Sciatic nerve (tissue), 2 donors: ENCODE data around the gene SDK2. TPM values are rescaled to one million over a fixed set of nuclear protein-coding genes. Genes with fewer than 3 reads are reported as not detected.
"Not testable (repeated sequence)": the region's sequence is repeated elsewhere in the genome, so short reads cannot be mapped to it uniquely, and the experiment has no call there.

Source experiments
- ATAC-seq: fragments of 200-7000 bp; cut with Tn5 transposase; one replicate; pipeline ENCODE4 v1.9.1; 2020; ENCODE audit warnings: mild to moderate bottlenecking, moderate library complexity
- DNase-seq: peaks from one replicate; pipeline ENCODE4 v3.0.0-alpha.2; 2020; ENCODE audit warnings: low spot score
- intact Hi-C: fragments of 100-400 bp; cut with DNase I; formaldehyde crosslinking; loops from one replicate; pipeline ENCODE4 v1.14.2; 2022
- total RNA-seq: library from RNA; stranded (reverse); fragmentation: NEBNext Ultra II Directional; extraction: Animal tissue kit (Norgen Biotek cat#: 25700); gene quantifications from one replicate; pipeline ENCODE4 v1.2.1, GENCODE V29; 2021
- donor health status: DM: no; HTN: no; CAD: no.
- donor health status: DM: no; HTN: no; CAD: no.

Gene SDK2
- total RNA-seq, 1 donor from 2014 or later = 10.8 TPM

DNA sequence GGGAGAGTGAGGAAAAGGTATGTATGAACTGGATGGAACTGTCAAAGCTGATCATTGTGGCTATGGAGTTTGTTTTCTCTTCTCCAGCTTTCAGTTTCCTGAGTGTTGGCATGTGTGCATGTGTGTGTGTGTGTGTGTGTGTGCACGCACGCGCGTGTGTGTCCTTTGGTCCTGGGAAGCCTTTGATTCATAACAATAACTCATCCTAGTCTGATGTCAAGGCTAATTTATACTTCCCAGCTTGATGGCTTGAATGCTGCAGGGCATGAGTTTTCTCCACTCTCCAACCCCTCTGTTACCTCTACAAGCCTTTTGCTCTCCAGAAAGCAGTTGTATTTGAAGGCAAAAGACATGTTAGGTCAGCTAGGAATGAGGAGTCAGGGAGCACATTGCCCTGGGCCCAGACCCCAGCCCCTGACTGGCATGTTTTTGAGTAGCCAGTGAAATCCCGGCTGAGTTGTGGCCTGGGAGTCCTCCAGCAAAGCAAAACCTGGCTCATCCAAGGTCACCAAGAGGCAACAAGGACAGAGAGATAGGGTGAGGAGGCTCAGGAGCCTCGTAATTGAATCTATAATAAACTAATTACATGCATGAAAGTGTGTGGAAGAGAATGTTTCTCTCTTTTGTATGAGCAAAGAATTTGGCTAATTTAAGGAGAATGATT lies 323.5 kb downstream of the SDK2 start:
- no peak for DNase-seq
- intact Hi-C loops = no loop called here
- no peak for ATAC-seq

DNA sequence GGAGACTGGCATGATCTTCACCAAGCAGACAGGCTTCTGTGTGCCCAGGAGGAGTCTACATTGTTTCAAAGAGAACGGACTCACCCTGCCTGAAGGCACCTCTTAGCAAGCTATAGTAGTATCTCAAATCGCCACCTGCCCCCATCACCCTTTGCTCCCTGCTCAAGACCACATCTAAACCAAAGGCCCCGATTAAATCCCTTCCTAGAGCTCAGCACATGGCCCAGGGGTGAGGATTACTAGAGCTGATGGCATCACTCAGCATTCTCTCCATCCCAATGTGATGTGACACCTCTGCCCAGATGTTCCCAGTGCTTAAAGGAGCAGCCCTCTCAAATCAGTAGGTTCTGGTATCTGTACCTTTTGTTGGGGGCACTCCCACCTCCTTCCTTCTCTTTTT lies 324.5 kb downstream of the SDK2 start:
- DNase-seq = no peak
- ATAC-seq = no peak
- intact Hi-C loops = no loop called here

DNA sequence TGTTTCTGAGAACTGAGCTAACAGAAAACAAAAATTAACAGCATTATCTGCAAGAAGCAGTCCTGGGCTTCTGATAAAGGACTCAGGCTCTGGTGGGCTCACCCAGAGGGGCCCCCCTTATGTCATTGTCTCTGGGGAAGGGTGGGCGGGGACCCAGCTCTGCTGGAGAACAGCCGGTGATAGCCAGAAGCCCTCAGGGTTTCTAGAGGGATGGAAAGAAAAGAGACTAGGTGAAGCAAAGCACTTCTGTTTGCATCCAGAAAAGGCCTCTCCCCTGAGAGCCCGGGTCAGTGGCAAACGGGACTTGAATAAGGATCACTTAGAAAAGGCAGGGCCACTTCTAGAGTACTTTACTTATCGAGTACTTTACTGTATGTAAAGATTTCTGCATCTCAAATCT lies 325.4 kb downstream of the SDK2 start:
- ATAC-seq (no peak), DNase-seq (no peak)
- intact Hi-C loops = no loop called here

DNA sequence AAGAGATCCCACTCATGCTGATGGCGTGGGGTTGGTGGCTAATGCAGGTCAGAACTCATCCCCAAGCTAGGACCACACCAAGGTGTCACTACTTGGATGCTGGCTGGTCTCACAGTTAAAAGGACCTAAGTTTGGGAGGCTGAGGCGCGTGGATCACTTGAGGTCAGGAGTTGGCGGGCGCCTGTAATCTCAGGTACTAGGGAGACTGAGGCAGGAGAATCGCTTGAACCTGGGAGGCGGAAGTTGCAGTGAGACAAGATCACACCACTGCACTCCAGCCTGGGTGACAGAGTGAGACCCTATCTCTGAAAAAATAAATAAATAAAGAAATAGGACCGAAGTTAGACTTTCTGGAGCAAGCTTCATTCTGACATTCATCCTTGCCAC lies 325.8 kb downstream of the SDK2 start:
- ATAC-seq = no peak
- intact Hi-C loops = no loop called here
- DNase-seq = no peak

DNA sequence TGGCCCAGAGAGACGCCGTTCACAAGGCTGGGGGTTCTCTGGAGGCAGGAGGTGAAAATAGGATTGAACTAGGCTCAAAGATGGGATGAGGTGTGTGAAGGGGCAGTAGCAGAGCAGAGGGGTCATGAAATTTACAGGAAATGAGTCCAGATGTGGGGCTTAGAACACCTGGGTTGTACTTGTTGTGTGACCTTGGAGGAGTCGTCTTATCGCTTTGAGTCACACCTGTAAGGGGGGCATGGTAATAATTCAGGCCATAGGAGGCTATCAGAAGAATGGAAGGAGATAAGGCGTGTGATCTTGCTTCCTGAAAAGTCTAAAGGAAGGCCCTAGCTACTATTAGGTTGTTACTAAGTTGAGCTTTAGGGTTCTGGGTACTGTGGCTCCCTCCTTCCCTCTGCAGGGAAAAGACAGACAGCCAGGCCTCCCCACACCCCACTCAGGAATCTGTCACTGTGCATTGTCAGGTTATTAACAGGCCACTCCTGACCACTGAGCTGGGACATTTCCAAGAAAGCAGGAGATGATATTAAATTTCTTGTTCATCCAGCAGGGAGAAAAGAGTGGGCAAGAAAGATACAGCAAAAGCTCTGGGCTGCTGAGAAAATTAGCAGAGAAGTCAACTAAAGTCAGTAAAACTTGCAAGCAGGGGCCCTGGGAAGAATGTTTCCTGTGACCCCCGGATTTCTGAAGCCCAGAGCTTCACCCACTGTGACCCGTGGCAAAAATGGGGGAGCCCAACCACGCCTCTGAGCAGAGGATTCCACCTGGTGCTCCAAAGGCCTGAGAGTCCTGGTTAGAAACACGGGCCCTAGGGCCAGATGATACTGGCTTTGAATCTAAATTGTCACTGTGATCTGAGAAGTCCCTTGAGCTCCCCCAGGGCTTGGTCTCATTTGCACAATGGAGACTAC lies 326.5 kb downstream of the SDK2 start:
- no peak for DNase-seq
- intact Hi-C loops = no loop called here
- ATAC-seq = no peak

DNA sequence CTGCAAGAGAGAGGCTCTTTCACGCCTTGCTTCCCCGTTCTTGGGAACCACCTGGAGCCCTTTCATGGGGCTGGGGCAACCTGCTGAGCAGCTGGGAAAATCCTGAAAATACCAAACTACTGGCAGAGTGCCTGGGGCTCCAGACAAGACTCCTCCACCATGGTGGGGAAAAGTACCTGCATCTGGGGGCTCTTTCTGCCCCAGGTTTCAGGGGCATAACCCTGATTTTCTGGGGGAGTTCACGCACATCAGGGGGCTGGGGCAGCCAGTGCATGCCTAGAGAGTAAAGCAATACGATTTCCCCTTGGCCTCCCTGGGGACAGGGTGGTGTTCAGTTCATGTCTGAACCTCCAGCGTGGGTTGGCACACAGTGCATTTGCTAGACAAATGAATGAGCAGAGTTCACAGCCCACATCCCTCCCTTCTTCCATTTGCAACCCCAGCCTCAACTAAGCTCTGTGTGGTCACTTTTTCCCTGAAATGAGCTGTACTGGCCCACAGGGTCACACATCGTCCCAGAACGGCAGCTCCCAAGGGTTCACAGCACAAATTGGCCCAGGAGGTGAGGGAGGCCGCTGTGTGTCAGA lies 327.2 kb downstream of the SDK2 start:
- DNase-seq (no peak), ATAC-seq (peak; percentile 26)
- intact Hi-C loops = no loop called here

DNA sequence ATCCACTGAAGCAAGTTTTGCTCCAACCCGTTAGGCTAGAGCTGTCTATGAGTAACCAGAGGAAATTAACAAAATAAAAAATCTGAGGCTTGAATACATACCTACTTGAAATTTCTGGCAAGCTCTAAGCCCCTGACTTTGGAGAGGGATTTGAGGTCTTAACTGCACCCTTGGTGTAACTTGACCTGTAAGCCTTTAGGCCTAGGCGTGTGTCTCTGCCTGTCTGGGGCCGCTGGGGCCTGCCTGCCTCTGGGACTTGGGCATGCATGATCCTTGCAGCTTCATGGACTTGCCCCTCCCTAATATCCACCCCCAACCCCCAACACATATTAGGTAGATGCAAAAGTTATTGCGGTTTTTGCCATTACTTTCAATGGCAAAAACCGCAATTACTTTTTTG lies 328.8 kb downstream of the SDK2 start:
- no peak for ATAC-seq
- intact Hi-C loops = no loop called here
- DNase-seq = no peak

DNA sequence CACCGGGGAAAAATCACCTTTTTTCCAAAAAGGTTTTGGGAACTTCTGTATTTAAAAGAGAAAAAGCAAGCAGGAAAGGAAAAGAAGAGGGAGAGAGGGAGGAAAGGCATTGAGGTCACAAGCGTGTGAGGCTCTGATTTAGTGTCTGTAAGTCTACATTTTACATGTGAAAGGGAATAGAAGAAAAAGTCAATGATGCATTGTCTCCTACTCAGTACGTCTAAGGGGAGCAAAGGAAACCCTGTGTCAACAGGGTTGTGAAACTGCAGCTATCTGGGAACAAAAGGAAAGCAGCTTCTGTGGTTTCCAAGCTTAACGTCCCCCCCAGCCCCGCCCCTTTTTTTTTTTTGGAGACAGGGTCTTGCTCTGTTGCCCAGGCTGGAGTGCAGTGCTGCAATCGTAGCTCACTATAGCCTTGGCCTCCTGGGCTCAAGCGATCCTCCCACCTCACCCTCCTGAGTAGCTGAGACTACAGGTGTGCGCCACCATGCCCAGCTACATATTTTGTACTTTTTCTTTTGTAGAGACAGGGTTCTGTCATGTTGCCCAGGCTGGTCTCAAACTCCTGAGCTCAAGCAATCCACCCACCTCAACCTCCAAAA lies 330.6 kb downstream of the SDK2 start:
- ATAC-seq (no peak), DNase-seq (no peak)
- intact Hi-C loops = no loop called here

DNA sequence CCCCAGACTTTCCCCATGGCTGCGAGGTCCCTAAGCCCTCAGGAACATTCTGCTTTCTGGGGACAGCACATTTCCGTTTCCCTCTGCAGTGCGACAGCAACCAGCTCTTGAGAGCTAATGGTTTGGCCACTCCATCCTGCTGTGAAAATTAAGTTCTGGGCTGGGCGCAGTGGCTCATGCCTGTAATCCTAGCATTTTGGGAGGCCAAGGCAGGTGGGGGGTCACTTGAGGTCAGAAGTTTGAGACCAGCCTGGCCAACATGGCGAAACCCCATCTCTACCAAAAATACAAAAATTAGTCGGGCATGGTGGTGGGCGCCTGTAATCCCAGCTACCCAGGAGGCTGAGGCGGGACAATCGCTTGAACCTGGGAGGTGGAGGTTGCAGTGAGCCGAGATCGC lies 331.4 kb downstream of the SDK2 start:
- DNase-seq, ATAC-seq, intact Hi-C loops: not testable (repeated sequence)

DNA sequence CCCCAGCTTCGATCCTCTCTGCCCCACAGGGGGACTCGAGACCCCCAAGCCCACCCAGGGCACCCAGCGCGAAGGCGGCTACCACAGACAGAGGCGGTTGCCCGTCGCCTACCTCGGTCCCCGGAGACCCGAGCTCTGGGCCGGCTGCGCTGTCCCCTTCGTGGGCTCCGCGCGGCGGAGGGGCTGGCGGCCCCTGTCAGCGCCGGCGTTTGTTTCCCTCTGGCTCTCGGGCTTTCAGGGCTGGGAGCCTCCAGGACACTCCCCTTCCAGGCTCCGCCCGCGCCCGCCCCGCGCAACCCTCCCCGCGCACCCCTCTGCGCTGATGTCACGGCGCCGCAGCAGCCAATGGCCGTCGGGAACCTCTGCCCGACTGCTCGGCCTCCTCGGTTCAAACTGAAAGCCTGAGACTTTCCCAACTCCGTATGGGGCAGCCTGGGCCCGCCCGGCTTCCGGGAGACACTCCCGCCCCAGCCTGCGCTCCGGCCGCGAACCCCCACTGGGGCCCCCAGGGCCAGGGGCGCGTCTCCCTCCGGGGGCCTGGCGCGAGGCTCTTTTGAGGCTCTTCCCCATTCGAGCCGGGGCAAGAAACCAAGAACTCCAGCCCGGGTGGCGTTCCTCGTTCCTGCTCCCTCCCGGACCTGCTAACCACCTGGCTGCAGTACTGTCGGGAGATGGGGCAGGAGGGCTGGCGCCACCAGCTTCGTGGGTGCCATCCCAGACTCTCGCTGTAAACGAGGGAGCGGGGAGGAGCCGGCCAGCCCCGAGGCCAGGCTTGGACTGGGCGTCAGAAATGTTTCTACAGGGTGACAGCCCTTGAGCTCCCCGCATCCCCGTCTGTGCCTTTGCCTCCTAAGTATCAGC lies 332.2 kb downstream of the SDK2 start, which contains the start of gene CDC42EP4:
CDC42EP4 (minus strand) TSS at position 221 of the 861 bp plus-strand sequence. CDS start 25,501 bp downstream, outside the sequence.
- intact Hi-C loops = no loop called here
- ATAC-seq (peak; percentile 94), DNase-seq (peak; percentile 98)

DNA sequence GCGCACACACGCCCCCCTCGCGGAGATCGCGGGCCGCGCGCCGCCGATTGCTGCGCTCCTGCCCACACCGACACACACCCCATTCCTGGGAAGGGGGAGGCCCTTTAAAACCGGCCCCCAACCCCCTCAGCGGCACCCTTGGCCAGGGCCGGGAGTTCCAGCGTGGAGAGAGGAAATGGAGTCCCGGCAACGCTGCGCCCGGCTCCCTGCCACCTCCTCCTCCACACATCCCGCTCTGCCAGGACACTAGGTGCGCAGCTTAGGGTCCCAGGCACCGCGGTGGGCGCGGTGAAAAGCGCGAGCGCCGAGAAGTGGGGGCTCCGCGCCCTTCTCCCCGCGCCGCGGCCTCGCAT lies 332.8 kb downstream of the SDK2 start:
- intact Hi-C loops = no loop called here
- DNase-seq (peak; percentile 80), ATAC-seq (peak; percentile 39)

DNA sequence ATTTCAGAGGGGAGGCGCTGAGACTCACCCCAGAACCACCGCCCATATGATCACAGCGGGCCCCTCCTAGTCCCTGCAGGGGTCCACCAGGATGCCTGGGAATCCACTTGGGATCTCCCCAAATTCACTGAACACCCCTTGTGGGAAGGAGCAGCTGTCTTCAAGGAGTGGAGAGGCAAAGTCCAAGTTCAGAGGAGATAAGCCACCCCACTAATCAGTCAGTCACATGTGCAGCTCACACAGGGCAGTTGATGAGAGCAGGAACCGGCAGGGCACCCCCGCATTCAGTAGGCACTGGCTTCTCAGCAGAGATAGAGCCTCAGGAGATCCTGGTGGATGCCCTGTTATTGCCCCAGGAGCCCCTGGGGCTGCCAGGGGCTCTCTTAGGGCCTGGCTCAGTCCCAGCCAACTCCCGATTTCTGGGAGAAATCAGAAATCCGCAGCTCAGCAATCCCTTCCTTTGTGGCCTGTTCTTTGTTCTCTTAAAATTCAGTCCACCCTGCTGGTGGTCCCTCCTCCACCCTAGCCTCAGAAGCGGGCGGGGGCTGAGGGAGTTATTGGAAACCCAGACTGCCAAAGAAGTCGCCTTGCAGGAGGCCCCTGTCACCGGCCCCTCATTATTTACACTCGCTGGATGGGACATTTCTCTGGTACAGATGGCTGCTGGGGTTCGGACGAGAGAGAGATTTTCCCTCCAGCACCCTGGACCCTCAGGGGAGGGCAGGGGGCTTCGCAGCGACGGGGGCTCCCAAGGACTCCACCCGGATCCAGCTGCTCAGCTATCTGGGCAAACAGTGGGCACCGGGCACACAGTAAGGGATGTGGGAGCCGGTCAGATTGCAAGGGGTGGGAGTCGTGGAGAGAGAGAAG lies 334.3 kb downstream of the SDK2 start:
- intact Hi-C loops = no loop called here
- DNase-seq (no peak), ATAC-seq (no peak)

DNA sequence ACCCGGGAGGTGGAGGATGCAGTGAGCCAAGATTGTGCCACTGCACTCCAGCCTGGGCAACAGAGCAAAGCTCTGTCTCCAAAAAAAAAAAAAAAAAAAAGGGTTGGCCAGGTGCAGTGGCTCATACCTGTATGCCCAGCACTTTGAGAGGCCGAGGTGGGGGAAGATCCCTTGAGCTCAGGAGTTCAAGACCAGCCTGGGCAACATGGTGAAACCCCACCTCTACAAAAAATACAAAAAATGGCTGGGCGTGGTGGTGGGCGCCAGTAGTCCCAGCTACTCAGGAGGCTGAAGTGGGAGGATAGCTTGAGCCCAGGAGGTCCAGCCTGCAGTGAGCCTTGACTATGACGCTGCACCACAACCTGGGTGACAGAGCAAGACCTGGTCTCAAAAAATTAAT lies 335.3 kb downstream of the SDK2 start:
- ATAC-seq, DNase-seq, intact Hi-C loops: not testable (repeated sequence)

DNA sequence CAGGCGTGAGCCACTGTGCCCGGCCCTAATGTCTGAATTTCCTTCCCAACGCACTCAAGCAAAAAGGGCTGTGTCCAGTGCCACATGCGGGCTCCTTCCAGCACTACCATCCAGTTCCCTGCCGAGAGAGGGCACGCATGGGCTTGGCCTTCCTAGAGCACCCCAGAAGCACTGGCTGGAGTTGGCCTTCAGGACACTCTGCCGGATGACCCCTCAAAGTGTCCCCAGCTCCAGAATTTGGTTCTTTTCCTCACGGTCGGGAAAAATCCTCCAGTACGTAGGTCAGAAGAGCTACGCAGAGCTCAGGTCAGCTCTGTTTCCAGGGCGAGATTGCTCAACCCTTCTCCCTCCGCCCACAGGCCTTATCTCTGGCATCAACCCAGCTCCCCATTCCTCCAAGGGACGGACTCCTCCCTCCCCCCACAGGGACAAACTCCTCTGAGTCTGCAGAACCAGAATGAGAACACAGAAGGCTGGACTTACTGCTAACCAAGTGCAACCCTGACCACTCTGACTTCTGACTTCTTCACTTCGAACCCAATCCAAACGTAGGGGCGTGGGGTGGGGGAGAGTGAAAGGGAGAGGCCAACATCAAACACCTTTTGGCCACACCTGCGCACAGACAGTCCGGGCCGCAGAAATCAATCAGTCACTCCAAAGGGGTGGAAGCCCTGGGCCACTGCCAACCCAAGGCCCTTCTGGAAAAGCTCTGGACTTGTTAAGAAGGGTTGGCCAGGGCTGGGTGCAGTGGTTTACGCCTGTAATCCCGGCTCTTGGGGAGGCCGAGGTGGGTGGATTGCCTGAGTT lies 336.0 kb downstream of the SDK2 start:
- peak; percentile 19 for ATAC-seq
- intact Hi-C loops = no loop called here
- peak; percentile 88 for DNase-seq

DNA sequence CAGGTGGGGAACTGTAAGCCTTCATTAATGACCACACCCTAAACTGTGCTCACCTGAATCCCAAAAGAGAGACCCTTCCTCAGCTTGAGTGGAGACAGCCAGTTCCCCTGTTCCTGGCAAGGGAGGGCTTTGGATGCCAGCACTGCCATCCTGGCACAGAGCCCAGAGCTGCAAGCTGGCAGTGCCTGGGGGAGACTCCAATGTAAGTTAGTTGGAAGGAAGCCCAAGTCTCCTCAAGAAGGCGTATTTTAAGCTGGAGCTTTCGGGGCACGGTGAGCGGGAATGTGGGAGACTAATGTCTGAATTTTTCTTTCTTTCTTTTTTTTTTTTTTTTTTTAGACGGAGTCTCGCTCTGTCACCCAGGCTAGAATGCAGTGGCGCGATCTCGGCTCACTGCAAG lies 337.1 kb downstream of the SDK2 start:
- intact Hi-C loops = no loop called here
- no peak for ATAC-seq

DNA sequence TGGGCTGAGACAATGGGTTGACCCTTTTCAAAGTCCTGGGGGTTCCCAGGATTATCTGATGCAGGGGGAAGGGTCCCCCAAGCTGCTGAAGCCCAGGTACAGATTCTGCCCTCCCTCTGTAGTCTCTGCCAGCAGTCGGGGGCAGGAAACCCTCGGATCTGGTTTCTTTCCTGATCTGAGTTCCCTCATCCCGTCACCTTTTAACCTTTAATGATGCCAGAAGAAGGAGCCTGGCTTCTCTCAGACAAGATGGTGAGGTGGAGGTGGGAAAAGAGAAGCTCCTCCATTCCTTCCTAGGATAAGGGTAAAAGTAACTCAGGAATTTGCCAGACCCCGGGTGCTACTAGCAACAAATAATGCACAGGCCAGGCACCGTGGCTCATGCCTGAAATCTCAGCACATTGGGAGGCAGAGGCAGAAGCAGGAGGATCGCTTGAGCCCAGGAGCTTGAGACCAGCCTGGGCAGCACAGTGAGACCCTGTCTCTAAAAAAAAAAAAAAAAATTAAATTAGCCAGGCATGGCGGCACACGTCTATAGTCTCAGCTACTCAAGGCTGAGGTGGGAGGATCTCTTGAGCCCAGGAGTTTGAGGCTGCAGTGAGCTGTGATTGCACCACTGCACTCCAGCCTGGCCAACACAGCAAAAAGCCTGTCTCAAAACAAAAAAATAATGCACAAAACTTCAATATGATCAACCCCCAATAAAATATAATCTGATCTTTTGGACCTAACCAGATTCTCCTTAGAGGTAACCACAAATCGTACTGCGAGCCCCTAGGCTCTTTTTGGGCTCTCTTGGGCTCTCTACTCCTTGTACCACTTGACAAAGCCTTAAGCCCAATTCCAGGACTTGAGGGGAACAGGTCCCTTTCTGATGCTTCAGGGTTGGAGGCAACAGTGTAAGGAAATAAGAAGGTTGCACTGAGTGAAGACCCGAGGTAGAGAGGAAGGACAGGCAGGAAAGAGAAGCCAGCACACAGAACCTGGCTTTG lies 338.1 kb downstream of the SDK2 start:
- intact Hi-C loops = no loop called here
- ATAC-seq (no peak), DNase-seq (no peak)

More for the DNA sequence above, 337.1 kb downstream of the SDK2 start:
- no peak for DNase-seq
